Kidney (tissue), 14 donors: ENCODE measurements around the gene BIRC5. TPM values are rescaled to one million over a fixed set of nuclear protein-coding genes. Genes with fewer than 3 reads are reported as not detected.
A peak's percentile ranks its signal among the peaks of the same experiment; 100 is the strongest.

ENCODE experiments used
- DNase-seq, 5 donors: peaks; one replicate each; pipeline ENCODE4 v3.0.0-alpha.2; 2013 to 2020
- FAIRE-seq: peaks from 2 replicates; lab custom pipeline; 2012; peaks lifted over from hg19 to GRCh38; lab: Jason Lieb, UNC
- H3K27ac ChIP-seq, 2 donors: one replicate each; pipeline ENCODE4 v1.7.0; 2013; ENCODE audit warnings: low read depth in 2 of 2, low read length in 2 of 2, inconsistent platforms in 1 of 2
- H3K27me3 ChIP-seq: one replicate; pipeline ENCODE4 v1.7.1; 2013; ENCODE audit warnings: low read length, inconsistent platforms; ENCODE audit not compliant: control insufficient read depth, insufficient read depth
- H3K36me3 ChIP-seq, 3 donors: one replicate each; pipeline versions ENCODE4 v1.7.0 to v1.7.1; 2013; ENCODE audit warnings: low read length in 3 of 3, control low read depth in 1 of 3, inconsistent platforms in 1 of 3; ENCODE audit not compliant: insufficient read depth in 3 of 3, control insufficient read depth in 2 of 3
- H3K4me1 ChIP-seq, 3 donors: one replicate each; pipeline versions ENCODE4 v1.7.0 to v1.7.1; 2013; ENCODE audit warnings: low read length in 3 of 3, inconsistent platforms in 1 of 3, low read depth in 1 of 3; ENCODE audit not compliant: control insufficient read depth in 2 of 3, insufficient read depth in 2 of 3
- H3K4me3 ChIP-seq, 3 donors: one replicate each; pipeline versions ENCODE4 v1.7.0 to v1.8.1; 2013; ENCODE audit warnings: low read length in 3 of 3, control low read depth in 1 of 3, inconsistent platforms in 1 of 3
- H3K9ac ChIP-seq, 3 donors: one replicate each; pipeline versions ENCODE4 v1.7.0 to v1.7.1; 2013; ENCODE audit warnings: low read length in 3 of 3, control low read depth in 1 of 3, inconsistent platforms in 1 of 3
- H3K9me3 ChIP-seq, 3 donors: one replicate each; pipeline versions ENCODE4 v1.7.0 to v1.7.1; 2013; ENCODE audit warnings: low read length in 3 of 3, control low read depth in 1 of 3, inconsistent platforms in 1 of 3; ENCODE audit not compliant: control insufficient read depth in 2 of 3, insufficient read depth in 1 of 3
- intact Hi-C: fragments of 100-400 bp; cut with DNase I; formaldehyde crosslinking; loops from one replicate; pipeline ENCODE4 v1.11.1; 2022
- polyA plus RNA-seq: library from polyadenylated mRNA; stranded (reverse); fragments of 350-450 nt; fragmentation: Illumina TruSeq; extraction: RNeasy Lipid Tissue Mini Kit (QIAGEN cat#74804); gene quantifications from one replicate; pipeline ENCODE4 v1.2.3, GENCODE V29; 2014; ENCODE audit warnings: low read depth, low replicate concordance; ENCODE audit not compliant: insufficient read depth
- total RNA-seq: library from RNA; stranded (reverse); fragmentation: NEBNext Ultra II Directional; extraction: Animal tissue kit (Norgen Biotek cat#: 25700); gene quantifications from one replicate; pipeline ENCODE4 v1.2.1, GENCODE V29; 2021
- TF ChIP-seq, protein P1 (sequence below): IDR thresholded peaks from 3 replicates; pipeline ENCODE4 v1.5.1; 2012; ENCODE audit warnings: mild to moderate bottlenecking, moderate library complexity, borderline replicate concordance; ENCODE audit not compliant: insufficient read depth; ENCODE audit errors: extremely low read depth
- donor health status: control.
- donor health status: control.
- donor health status: control.
- donor health status: control.
- donor health status: control.
- donor health status: DM: yes; HTN: yes; CAD: no.
- donor health status: Normal renal cell carcinoma (clear cell type).

Gene BIRC5
- total and polyA plus RNA-seq, 2 donors from 2014 or later: 0.26 to 1.7 TPM

DNA sequence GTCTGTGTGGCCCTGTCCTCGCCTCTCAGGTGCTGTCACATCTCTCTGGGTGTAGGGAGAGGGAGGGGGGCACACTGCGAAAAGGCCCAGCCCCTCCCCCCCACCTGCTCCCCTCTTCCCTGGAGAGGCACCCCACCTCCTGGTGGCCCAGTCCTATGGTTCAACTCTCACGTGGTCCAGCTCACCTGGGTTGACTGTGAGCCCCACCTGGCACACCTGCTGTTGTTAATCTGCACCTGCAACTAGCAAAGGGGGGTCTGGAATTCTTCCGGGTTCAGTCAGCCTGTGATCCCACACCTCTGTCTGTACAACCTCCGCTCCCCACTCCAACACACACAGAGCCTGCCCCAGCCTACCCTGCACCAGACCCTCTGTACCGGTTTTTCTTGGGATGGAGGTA, 47.6 kb upstream of the BIRC5 start:
- intact Hi-C loops: no loop called here
- DNase-seq (peak in 1 of 5 donors; percentile 66), FAIRE-seq (no peak)
- H3K4me3 ChIP-seq: no peak overlapping the region
- no peaks in the 10 kb centered on the region for H3K27me3 ChIP-seq
- H3K9me3 ChIP-seq: no peaks in the 10 kb centered on the region
- TF ChIP-seq, protein P1, sequence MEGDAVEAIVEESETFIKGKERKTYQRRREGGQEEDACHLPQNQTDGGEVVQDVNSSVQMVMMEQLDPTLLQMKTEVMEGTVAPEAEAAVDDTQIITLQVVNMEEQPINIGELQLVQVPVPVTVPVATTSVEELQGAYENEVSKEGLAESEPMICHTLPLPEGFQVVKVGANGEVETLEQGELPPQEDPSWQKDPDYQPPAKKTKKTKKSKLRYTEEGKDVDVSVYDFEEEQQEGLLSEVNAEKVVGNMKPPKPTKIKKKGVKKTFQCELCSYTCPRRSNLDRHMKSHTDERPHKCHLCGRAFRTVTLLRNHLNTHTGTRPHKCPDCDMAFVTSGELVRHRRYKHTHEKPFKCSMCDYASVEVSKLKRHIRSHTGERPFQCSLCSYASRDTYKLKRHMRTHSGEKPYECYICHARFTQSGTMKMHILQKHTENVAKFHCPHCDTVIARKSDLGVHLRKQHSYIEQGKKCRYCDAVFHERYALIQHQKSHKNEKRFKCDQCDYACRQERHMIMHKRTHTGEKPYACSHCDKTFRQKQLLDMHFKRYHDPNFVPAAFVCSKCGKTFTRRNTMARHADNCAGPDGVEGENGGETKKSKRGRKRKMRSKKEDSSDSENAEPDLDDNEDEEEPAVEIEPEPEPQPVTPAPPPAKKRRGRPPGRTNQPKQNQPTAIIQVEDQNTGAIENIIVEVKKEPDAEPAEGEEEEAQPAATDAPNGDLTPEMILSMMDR: no peak
- peaks cover 0 to 3% (median 0%) of the 10 kb centered on the region in 3 donors for H3K36me3 ChIP-seq
- H3K27ac ChIP-seq: no peak overlapping the region
- H3K4me1 ChIP-seq: peaks cover 0 to 9% (median 5%) of the 10 kb centered on the region in 3 donors
- H3K9ac ChIP-seq: no peak overlapping the region

DNA sequence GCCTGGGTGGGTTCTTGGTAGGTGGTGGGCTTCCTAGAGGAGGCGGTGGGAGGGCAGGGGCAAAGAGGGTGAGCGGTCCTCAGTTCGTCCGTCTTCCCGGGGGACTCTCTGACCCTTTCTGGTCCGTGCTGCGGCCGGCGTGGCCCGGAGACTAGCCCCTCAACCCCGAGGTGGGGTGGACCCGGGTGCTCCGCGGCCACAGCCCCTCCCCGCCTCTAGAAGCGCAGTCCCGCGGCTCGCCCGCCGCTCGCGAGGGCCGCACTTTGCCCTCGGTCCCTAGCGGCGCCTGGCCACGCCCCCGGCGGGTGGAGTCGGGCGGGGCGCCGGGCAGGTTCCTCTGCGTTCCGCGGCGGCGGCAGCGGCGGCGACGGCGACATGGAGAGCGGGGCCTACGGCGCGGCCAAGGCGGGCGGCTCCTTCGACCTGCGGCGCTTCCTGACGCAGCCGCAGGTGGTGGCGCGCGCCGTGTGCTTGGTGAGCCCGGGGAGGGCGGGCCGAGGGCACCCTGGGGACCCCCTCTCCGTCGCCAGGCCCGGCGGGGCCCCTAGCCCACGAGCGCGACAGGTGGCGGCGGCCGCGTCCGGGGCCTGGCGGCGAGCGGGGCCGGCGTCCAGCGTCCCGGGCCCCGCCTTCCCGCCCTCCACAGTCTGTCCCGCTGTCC, 45.7 kb upstream of the BIRC5 start, which contains the start of gene SYNGR2:
Gene SYNGR2, plus strand, starts transcription at position 340 of the 661 bp plus-strand sequence. Its CDS starts 36 bp downstream, at position 376.
- no peaks in the 10 kb centered on the region for H3K9me3 ChIP-seq
- intact Hi-C loops: no loop called here
- no peak for FAIRE-seq
- TF ChIP-seq, protein P1: no peak
- H3K36me3 ChIP-seq: peaks cover 0 to 3% (median 0%) of the 10 kb centered on the region in 3 donors
- no peaks in the 10 kb centered on the region for H3K27me3 ChIP-seq
- H3K4me1 ChIP-seq: peaks cover 0 to 16% (median 5%) of the 10 kb centered on the region in 3 donors
- DNase-seq: peak; percentile 79 to 95 (median 86)
- peak within 1 kb of the TSS in 2 of 3 donors; percentile 60 to 67 for H3K9ac ChIP-seq
- H3K4me3 ChIP-seq: peak within 1 kb of the TSS; percentile 11 to 73 (median 14)
- peak within 1 kb of the TSS; percentile 69 to 83 for H3K27ac ChIP-seq

DNA sequence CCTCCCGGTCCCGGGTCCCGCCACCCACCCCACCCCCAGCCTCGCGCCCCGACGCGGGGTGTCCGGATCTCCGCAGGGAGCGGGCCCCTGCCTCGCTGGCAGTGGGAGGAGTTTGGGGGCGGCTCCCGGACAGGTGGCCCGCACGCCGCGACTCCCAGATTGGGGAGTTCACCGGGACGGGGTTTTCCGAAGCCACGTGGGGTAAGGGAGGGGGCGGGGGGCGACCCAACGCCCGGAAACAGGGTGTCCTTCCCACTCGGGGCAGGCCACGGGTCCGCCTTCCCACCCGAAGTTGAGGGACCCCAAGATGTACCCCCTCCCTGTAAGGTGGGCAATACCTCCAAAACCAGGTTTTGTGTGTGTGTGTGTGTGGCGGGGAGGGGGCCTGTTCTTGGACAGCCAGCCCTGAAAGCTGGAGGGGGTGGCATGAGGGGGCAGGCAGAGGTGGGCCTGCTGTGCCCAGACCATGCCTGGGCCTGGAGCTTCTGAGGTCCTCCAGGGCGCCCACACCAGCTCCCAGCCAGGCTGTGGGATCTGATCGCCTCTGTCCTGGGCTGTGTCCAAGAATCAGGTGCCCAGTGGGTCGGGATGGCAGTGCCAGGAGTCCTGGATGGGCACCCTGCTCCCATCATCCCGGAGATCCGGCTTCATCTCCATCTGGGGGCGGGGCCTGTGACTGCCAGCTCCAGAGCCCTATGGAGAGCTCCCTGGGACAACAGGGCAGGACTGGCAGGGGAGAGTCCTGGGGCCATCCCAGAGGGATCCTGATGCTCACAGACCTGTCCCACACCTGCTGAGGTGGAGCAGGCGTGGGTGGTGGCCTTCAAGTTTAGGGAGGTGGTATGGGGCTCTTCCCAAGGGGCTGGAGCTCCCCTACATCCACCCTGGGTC, 44.9 kb upstream of the BIRC5 start:
- H3K9me3 ChIP-seq: no peaks in the 10 kb centered on the region
- intact Hi-C loops: no loop called here
- DNase-seq (peak in 4 of 5 donors; percentile 43 to 90 (median 74)), FAIRE-seq (no peak)
- peak overlapping the region in 2 of 3 donors; percentile 1 to 73 for H3K4me3 ChIP-seq
- H3K4me1 ChIP-seq: peaks cover 0 to 20% (median 10%) of the 10 kb centered on the region in 3 donors
- peak overlapping the region in 2 of 3 donors; percentile 2 to 67 for H3K9ac ChIP-seq
- peak overlapping the region; percentile 69 to 83 for H3K27ac ChIP-seq
- H3K27me3 ChIP-seq: no peaks in the 10 kb centered on the region
- peaks cover 0 to 3% (median 0%) of the 10 kb centered on the region in 3 donors for H3K36me3 ChIP-seq
- TF ChIP-seq, protein P1: no peak
